ENCODE measurements around the gene CCT2.

GRCh38 chr12:69620077-69620476, 34.8 kb downstream of the CCT2 start:
- TF ChIP-seq YY1 (tag by site-specific recombination; IDR thresholded peaks at IDR 0.05) (no peak), CTCF (tag by site-specific recombination; IDR thresholded peaks at IDR 0.05) (no peak), ATF2 (tag by site-specific recombination; IDR thresholded peaks at IDR 0.05; ENCODE audit: low read depth) (no peak), ZNF747 (tag by site-specific recombination; IDR thresholded peaks at IDR 0.05) (no peak), ZBTB7A (tag by site-specific recombination; IDR thresholded peaks at IDR 0.05; ENCODE audit: low read depth) (no peak), ZNF274 (IDR thresholded peaks at IDR 0.05; ENCODE audit: low read length) (no peak), ZNF274 (tag by site-specific recombination; IDR thresholded peaks at IDR 0.05; ENCODE audit: borderline replicate concordance) (no peak), KLF10 (tag by site-specific recombination; IDR thresholded peaks at IDR 0.05) (no peak), MZF1 (tag by site-specific recombination; IDR thresholded peaks at IDR 0.05; ENCODE audit: borderline replicate concordance) (no peak), ZSCAN23 (tag by site-specific recombination; IDR thresholded peaks at IDR 0.05) (no peak), ZNF449 (tag by site-specific recombination; IDR thresholded peaks at IDR 0.05) (no peak), ZNF266 (tag by site-specific recombination; IDR thresholded peaks at IDR 0.05; ENCODE audit: low read depth) (no peak)

All from HEK293 (cell line).